Stomach (tissue), 9 donors: ENCODE measurements around the gene ST6GALNAC6. TPM values are rescaled to one million over a fixed set of nuclear protein-coding genes. Genes with fewer than 3 reads are reported as not detected.

ENCODE experiments used
- DNase-seq, 2 donors: peaks; one replicate each; pipeline versions ENCODE4 v3.0.0 to v3.0.0-alpha.2; 2013 to 2019
- H3K27ac ChIP-seq, 5 donors: fragments of 200-600 bp in 4 of 5; sonication (generic) in 4 of 5; one replicate each; pipeline ENCODE4 v1.5.1; 2013 to 2019; ENCODE audit warnings: mild to moderate bottlenecking in 1 of 5, moderate library complexity in 1 of 5
- H3K27me3 ChIP-seq, 3 donors: fragments of 200-600 bp; sonication (generic); one replicate each; pipeline ENCODE4 v1.5.1; 2017 to 2019; ENCODE audit warnings: mixed run types in 1 of 3
- H3K36me3 ChIP-seq, 4 donors: fragments of 200-600 bp; sonication (generic); 1 replicate in 3 of 4; 2 replicates in 1 of 4; pipeline ENCODE4 v1.5.1; 2016 to 2019
- H3K4me1 ChIP-seq, 4 donors: fragments of 200-600 bp; sonication (generic); one replicate each; pipeline ENCODE4 v1.5.1; 2016 to 2019
- H3K4me3 ChIP-seq, 4 donors: fragments of 200-600 bp; sonication (generic) in 3 of 4; one replicate each; pipeline ENCODE4 v1.5.1; 2016 to 2019; ENCODE audit warnings: mild to moderate bottlenecking in 1 of 4
- H3K9me3 ChIP-seq, 4 donors: fragments of 200-600 bp; sonication (generic); one replicate each; pipeline ENCODE4 v1.5.1; 2016 to 2019
- CTCF ChIP-seq, 7 experiments: fragments of 450-650 bp in 4 of 7; fragments of 200-600 bp in 3 of 7; sonication (generic) in 3 of 7; IDR thresholded peaks; one replicate each; pipeline ENCODE4 v1.5.1; 2016 to 2019; ENCODE audit warnings: antibody characterized with exemption in 7 of 7, control low read depth in 2 of 7, mild to moderate bottlenecking in 1 of 7
- EP300 ChIP-seq: sonication (generic); formaldehyde crosslinking; IDR thresholded peaks from one replicate; pipeline ENCODE4 v1.6.1; 2017; ENCODE audit warnings: antibody characterized with exemption
- POLR2A ChIP-seq, 4 donors: fragments of 450-650 bp; IDR thresholded peaks; one replicate each; pipeline ENCODE4 v1.6.1; 2016; ENCODE audit warnings: antibody characterized with exemption in 4 of 4, control low read depth in 2 of 4, mild to moderate bottlenecking in 1 of 4, moderate library complexity in 1 of 4
- POLR2AphosphoS5 ChIP-seq, 3 donors: sonication (generic); formaldehyde crosslinking; IDR thresholded peaks; one replicate each; pipeline ENCODE4 v1.6.1; 2016; ENCODE audit warnings: antibody characterized with exemption in 3 of 3
- WGBS, 5 donors: extraction: QIAGEN DNeasy Blood & Tissue Kit in 3 of 5; methylation state at CpG; one replicate each; pipeline versions ENCODE4 v1.1.5 to v1.1.7; 2013 to 2018; 5-methylcytosine and 5-hydroxymethylcytosine counted together
- intact Hi-C: fragments of 100-400 bp; cut with DNase I; formaldehyde crosslinking; loops from one replicate; pipeline ENCODE4 v1.15.1; 2023; ENCODE audit warnings: low total_unique reads
- polyA plus RNA-seq, 3 donors: library from polyadenylated mRNA; stranded (reverse); fragments of 200-250 nt; gene quantifications; one replicate each; pipeline ENCODE4 v1.2.3, GENCODE V29; 2013
- total RNA-seq, 5 donors: library from RNA; depleted of rRNA; stranded (reverse); fragments of >200 nt; gene quantifications; one replicate each; pipeline versions ENCODE4 v1.1.0 to v1.2.3, GENCODE V29; 2014 to 2016
- donor health status: healthy with polysubstance abuse.
- donor health status: Bipolar disorder and iron deficiency.
- donor health status: healthy.

The ST6GALNAC6 gene
- total and polyA plus RNA-seq, 8 donors, result 18.0 to 145 (median 53.0) TPM

GRCh38 chr9:127866535-127866934 is 32.9 kb downstream of the ST6GALNAC6 start:
- Histone ChIP-seq H3K9me3 (no peaks in the 10 kb centered on the region), H3K36me3 (peaks cover 3 to 41% (median 34%) of the 10 kb centered on the region in 4 donors), H3K27me3 (no peaks in the 10 kb centered on the region), H3K4me3 (no peak overlapping the region), H3K27ac (no peak overlapping the region), H3K4me1 (peaks cover 7 to 18% (median 14%) of the 10 kb centered on the region in 4 donors)
- DNase-seq, result peak in 1 of 2 donors; percentile 1
- TF ChIP-seq POLR2AphosphoS5 (IDR thresholded peaks at IDR 0.05), result no peak
- no peak for TF ChIP-seq POLR2A (IDR thresholded peaks at IDR 0.05)
- TF ChIP-seq EP300, result no peak
- no peak for TF ChIP-seq CTCF (IDR thresholded peaks at IDR 0.05)
- intact Hi-C loops, result loop anchor here (10.0 kb wide), 1 partner anchor 62 kb away; the partner anchor contains the start of gene FPGS
- WGBS, 5 donors, result 87 to 97% (median 95%) methylated on average over 13 of the region's 13 CpGs

GRCh38 chr9:127865645-127866464 is 33.5 kb downstream of the ST6GALNAC6 start:
- peaks cover 3 to 35% (median 27%) of the 10 kb centered on the region in 4 donors for H3K36me3 ChIP-seq
- H3K9me3 ChIP-seq, result no peaks in the 10 kb centered on the region
- peaks cover 7 to 25% (median 18%) of the 10 kb centered on the region in 4 donors for H3K4me1 ChIP-seq
- DNase-seq, result peak in 1 of 2 donors; percentile 3
- no peaks in the 10 kb centered on the region for H3K27me3 ChIP-seq
- no peak overlapping the region for H3K4me3 ChIP-seq
- WGBS, 5 donors, result 68 to 83% (median 79%) methylated on average over 19 of the region's 19 CpGs
- TF ChIP-seq EP300 (no peak), CTCF (IDR thresholded peaks at IDR 0.05) (no peak), POLR2AphosphoS5 (IDR thresholded peaks at IDR 0.05) (no peak), POLR2A (IDR thresholded peaks at IDR 0.05) (no peak)
- no peak overlapping the region for H3K27ac ChIP-seq
- intact Hi-C loops, result loop anchor here (10.0 kb wide), 1 partner anchor 61 kb away; the partner anchor contains the start of gene FPGS

GRCh38 chr9:127863191-127863621 is 36.2 kb downstream of the ST6GALNAC6 start:
- Histone ChIP-seq H3K27me3 (no peaks in the 10 kb centered on the region), H3K4me1 (peaks cover 16 to 40% (median 29%) of the 10 kb centered on the region in 4 donors), H3K36me3 (peaks cover 3 to 12% (median 11%) of the 10 kb centered on the region in 4 donors), H3K27ac (peak overlapping the region in 4 of 5 donors; percentile 58 to 76 (median 64)), H3K4me3 (no peak overlapping the region), H3K9me3 (no peaks in the 10 kb centered on the region)
- TF ChIP-seq EP300 (no peak), CTCF (IDR thresholded peaks at IDR 0.05) (no peak), POLR2A (IDR thresholded peaks at IDR 0.05) (no peak), POLR2AphosphoS5 (IDR thresholded peaks at IDR 0.05) (no peak)
- no peak for DNase-seq
- 82 to 86% (median 84%) methylated on average over 13 of the region's 13 CpGs for WGBS, 5 donors
- intact Hi-C loops, result loop anchor here (10.0 kb wide), 1 partner anchor 58 kb away; the partner anchor contains the start of gene FPGS

- H3K36me3 ChIP-seq, result peaks cover 2 to 3% (median 3%) of the 10 kb centered on the region in 4 donors
- peak; percentile 57 to 84 for DNase-seq
- no peak overlapping the region for H3K4me3 ChIP-seq
- H3K9me3 ChIP-seq, result no peaks in the 10 kb centered on the region
- TF ChIP-seq POLR2AphosphoS5 (IDR thresholded peaks at IDR 0.05), result peak in 2 of 3 donors; percentile 16 to 54
- no peak for TF ChIP-seq POLR2A (IDR thresholded peaks at IDR 0.05)
- TF ChIP-seq EP300, result no peak
- TF ChIP-seq CTCF (IDR thresholded peaks at IDR 0.05), result no peak
- intact Hi-C loops, result loop anchor here (10.0 kb wide), 1 partner anchor 58 kb away; the partner anchor contains the start of gene FPGS
- H3K27me3 ChIP-seq, result no peaks in the 10 kb centered on the region
- WGBS, 5 donors, result 39 to 50% (median 44%) methylated on average over 25 to 29 of the region's 29 CpGs
- peak overlapping the region; percentile 54 to 76 (median 59) for H3K27ac ChIP-seq
- H3K4me1 ChIP-seq, result peaks cover 21 to 48% (median 34%) of the 10 kb centered on the region in 4 donors
These were observed 37.1 kb downstream of the ST6GALNAC6 start for GRCh38 chr9:127862075-127863011.
